NB4 (cell line): ENCODE data around the gene EXOSC6.

Source experiments
- POLR2A ChIP-seq: IDR thresholded peaks from 2 replicates; pipeline ENCODE4 v1.6.1; 2011; ENCODE audit warnings: mild to moderate bottlenecking; ENCODE audit not compliant: insufficient read length; ENCODE audit errors: extremely low read depth
- TF ChIP-seq, protein P1 (sequence below): IDR thresholded peaks from one replicate; pipeline ENCODE4 v1.5.1; 2012; ENCODE audit warnings: low read depth, low read length
- TF ChIP-seq, protein P2 (sequence below): IDR thresholded peaks from 2 replicates; pipeline ENCODE4 v1.6.1; 2011; ENCODE audit warnings: low read depth, low read length

DNA sequence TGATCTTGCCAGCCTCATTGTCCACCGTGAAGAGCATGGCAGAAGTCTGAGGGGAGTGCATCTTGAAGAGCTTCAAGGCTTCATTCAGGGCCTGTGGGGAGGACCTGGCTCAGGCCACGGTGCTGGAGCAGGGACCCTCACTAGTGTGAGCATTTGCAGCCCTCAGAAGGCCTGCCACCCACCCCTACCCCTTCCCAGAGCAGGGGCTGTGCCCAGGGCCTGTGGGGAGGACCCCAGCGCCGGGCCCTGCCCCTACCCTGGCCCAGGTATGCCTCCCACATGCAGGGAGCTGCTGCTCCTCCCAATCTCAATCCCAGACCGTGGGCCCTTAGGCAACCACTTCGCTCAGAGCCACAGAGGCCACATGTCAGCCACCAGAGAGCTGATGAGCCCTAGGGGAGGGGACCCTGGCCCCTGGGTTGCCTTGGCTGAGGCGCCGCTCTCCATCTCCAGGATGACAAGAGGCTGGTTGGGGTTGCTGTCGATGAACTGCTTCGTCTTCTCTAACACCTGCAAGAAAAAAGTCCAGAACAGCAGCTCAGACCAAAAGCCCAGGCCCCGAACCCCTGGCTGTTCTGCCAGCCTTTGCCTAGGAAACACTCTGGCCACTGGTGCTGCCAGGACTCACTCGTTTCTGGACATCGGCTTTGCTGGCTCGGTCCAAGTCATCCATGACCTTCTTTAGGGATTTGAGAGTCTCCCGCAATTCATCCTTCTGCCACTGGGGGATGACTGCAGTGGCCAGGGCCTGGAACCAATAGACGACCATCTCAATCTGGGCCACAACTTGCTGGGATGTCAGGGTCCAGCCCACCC is 1.8 kb upstream of the EXOSC6 start:
- TF ChIP-seq, protein P1, sequence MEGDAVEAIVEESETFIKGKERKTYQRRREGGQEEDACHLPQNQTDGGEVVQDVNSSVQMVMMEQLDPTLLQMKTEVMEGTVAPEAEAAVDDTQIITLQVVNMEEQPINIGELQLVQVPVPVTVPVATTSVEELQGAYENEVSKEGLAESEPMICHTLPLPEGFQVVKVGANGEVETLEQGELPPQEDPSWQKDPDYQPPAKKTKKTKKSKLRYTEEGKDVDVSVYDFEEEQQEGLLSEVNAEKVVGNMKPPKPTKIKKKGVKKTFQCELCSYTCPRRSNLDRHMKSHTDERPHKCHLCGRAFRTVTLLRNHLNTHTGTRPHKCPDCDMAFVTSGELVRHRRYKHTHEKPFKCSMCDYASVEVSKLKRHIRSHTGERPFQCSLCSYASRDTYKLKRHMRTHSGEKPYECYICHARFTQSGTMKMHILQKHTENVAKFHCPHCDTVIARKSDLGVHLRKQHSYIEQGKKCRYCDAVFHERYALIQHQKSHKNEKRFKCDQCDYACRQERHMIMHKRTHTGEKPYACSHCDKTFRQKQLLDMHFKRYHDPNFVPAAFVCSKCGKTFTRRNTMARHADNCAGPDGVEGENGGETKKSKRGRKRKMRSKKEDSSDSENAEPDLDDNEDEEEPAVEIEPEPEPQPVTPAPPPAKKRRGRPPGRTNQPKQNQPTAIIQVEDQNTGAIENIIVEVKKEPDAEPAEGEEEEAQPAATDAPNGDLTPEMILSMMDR, result peak; percentile 78
- TF ChIP-seq, protein P2, sequence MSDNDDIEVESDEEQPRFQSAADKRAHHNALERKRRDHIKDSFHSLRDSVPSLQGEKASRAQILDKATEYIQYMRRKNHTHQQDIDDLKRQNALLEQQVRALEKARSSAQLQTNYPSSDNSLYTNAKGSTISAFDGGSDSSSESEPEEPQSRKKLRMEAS, result no peak
- TF ChIP-seq POLR2A, result no peak
